ENCODE data around the gene LCOR. TPM values are rescaled to one million over a fixed set of nuclear protein-coding genes. Genes with fewer than 3 reads are reported as not detected.

LCOR gene
- total and polyA plus RNA-seq, 9 of the 15 experiments (the other 6 are each of a cell fraction or from before 2014, with no cell fraction given), result 3.6 to 25.2 (median 14.4) TPM

- H3K4me3 ChIP-seq, result no peak overlapping the region
- no peak for DNase-seq (ENCODE audit: extremely low read depth in 1 of 4, low spot score in 3 of 4)
- no peak overlapping the region for H3K27ac ChIP-seq (ENCODE audit: extremely low read depth, low read depth, low read length)
- H3K4me2 ChIP-seq (ENCODE audit: insufficient read depth, low read length), result no peak overlapping the region
- 95% methylated on average over 5 of the region's 5 CpGs for WGBS (ENCODE audit: insufficient coverage, low coverage, missing lambda C conversion rate)
- TF ChIP-seq GABPA (tag; conservative IDR thresholded peaks at IDR 0.05; ENCODE audit: low read depth) (no peak), KLF13 (tag; IDR thresholded peaks at IDR 0.05; ENCODE audit: borderline replicate concordance, low read depth) (no peak), BACH1 (tag; IDR thresholded peaks at IDR 0.05) (no peak)
- no peaks in the 10 kb centered on the region for H3K27me3 ChIP-seq (ENCODE audit: control insufficient read depth in 2 of 2, insufficient read depth in 2 of 2, low read length in 2 of 2)
- H3K9me3 ChIP-seq (replicated peaks; ENCODE audit: control insufficient read depth, insufficient read depth, low read depth, low read length), result no peaks in the 10 kb centered on the region
- no peaks in the 10 kb centered on the region for H3K9me1 ChIP-seq (ENCODE audit: control insufficient read depth, insufficient read depth, low read length)
- no TSS peak for BruUV-seq (replicated peaks)
- ATAC-seq, result no peak
- CTCF ChIA-PET (ENCODE audit: low intra/inter-chr PET ratio), result no interaction called here
- H3K4me1 ChIP-seq (replicated peaks in 1 of 2; ENCODE audit: control insufficient read depth in 2 of 2, insufficient read depth in 2 of 2, low read length in 2 of 2), result peaks cover 0 to 3% of the 10 kb centered on the region in 2 experiments; a peak in 2 of 5 replicates
- in situ Hi-C loops (cut with MboI) (no loop called here), intact Hi-C loops (cut with micrococcal nuclease) (loop anchor here (10.0 kb wide), 1 partner anchor 106 kb away; no protein-coding TSS in a partner anchor)
- peaks cover 34% of the 10 kb centered on the region for H3K79me2 ChIP-seq (ENCODE audit: control insufficient read depth, insufficient read depth, low read length)
- H4K20me1 ChIP-seq (replicated peaks; ENCODE audit: control insufficient read depth, insufficient read depth, low read length), result no peaks in the 10 kb centered on the region
- POLR2A ChIA-PET, result no interaction called here
- no peak for FAIRE-seq
- H3K36me3 ChIP-seq (ENCODE audit: control insufficient read depth, insufficient read depth, low read length), result 0 out of 3 replicates have a peak, but pooled peaks cover 5% of the 10 kb centered on the region
- no peak overlapping the region for H2AFZ ChIP-seq (ENCODE audit: low read depth, low read length)
- H3K9ac ChIP-seq (ENCODE audit: insufficient read depth in 1 of 2, low read depth in 2 of 2, low read length in 2 of 2), result no peak overlapping the region
Observed at GRCh38 chr10:96918214-96919002, 86.3 kb downstream of the LCOR start.
